Parathyroid adenoma (tissue), 2 donors: Measurements from ENCODE around the gene MYDGF.

ENCODE experiments used
- H2AFZ ChIP-seq: fragments of 300-600 bp; sonication (generic); one replicate; pipeline ENCODE4 v1.7.0; 2017; ENCODE audit warnings: antibody characterized with exemption, mild to moderate bottlenecking
- H3K27ac ChIP-seq: fragments of 300-600 bp; sonication (generic); one replicate; pipeline ENCODE4 v1.7.0; 2017
- H3K27me3 ChIP-seq: fragments of 300-600 bp; sonication (generic); one replicate; pipeline ENCODE4 v1.7.0; 2017; ENCODE audit warnings: low read length; ENCODE audit not compliant: control insufficient read depth, insufficient read depth
- H3K36me3 ChIP-seq: fragments of 300-600 bp; sonication (generic); one replicate; pipeline ENCODE4 v1.7.0; 2017; ENCODE audit warnings: low read length; ENCODE audit not compliant: control insufficient read depth, insufficient read depth
- H3K4me1 ChIP-seq: fragments of 300-600 bp; sonication (generic); one replicate; pipeline ENCODE4 v1.7.0; 2017; ENCODE audit warnings: control low read depth
- H3K4me2 ChIP-seq: fragments of 300-600 bp; sonication (generic); one replicate; pipeline ENCODE4 v1.7.0; 2017; ENCODE audit warnings: low read length
- H3K4me3 ChIP-seq: fragments of 300-600 bp; sonication (generic); one replicate; pipeline ENCODE4 v1.7.0; 2017; ENCODE audit warnings: low read depth, low read length
- H3K79me2 ChIP-seq: fragments of 300-600 bp; sonication (generic); one replicate; pipeline ENCODE4 v1.7.0; 2017; ENCODE audit warnings: control low read depth
- H3K9ac ChIP-seq: fragments of 300-600 bp; sonication (generic); one replicate; pipeline ENCODE4 v1.7.0; 2017; ENCODE audit warnings: mild to moderate bottlenecking
- H3K9me3 ChIP-seq: fragments of 300-600 bp; sonication (generic); one replicate; pipeline ENCODE4 v1.7.0; 2017; ENCODE audit warnings: low read length; ENCODE audit not compliant: control insufficient read depth
- TF ChIP-seq, protein P1 (sequence below): fragments of 300-600 bp; sonication (generic); IDR thresholded peaks from one replicate; pipeline ENCODE4 v1.7.0; 2017; ENCODE audit warnings: antibody characterized with exemption, mild to moderate bottlenecking
- donor health status: primary hyperparathyroidism.

The MYDGF gene

DNA sequence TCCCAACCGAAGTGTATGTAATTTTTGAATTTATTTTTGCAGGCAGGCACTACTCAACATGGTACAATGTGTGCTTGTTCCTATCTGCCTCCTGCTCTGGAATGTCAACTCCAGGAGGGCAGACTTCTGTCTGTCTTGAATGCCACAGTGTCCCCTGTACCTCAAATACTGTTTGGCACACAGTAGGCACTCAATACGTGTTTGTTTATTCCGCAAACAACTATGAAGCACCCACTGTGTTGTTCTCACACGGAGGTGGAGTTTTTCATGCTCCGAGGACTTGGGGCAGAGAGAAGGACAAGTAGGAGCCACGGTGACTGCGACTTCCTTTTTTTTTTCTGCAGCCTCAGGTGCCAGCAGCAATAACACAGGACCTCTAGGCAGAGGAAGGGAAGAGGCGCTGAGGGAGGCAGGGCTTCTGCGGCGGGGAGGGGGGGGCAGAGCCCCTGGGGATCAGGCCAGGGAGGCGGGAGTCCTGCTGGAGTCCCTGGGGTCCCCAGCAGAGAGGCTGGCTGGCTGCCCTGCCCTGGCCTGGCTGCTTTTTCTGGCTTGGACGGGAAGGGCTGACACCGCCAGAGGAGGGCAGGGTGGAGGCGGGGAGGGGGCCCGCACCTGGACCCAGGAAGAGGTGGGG lies 60.1 kb downstream of the MYDGF start:
- peaks cover 3% of the 10 kb centered on the region for H3K4me1 ChIP-seq
- H3K9me3 ChIP-seq: no peaks in the 10 kb centered on the region
- no peaks in the 10 kb centered on the region for H3K79me2 ChIP-seq
- no peak overlapping the region for H3K27ac ChIP-seq
- TF ChIP-seq, protein P1, sequence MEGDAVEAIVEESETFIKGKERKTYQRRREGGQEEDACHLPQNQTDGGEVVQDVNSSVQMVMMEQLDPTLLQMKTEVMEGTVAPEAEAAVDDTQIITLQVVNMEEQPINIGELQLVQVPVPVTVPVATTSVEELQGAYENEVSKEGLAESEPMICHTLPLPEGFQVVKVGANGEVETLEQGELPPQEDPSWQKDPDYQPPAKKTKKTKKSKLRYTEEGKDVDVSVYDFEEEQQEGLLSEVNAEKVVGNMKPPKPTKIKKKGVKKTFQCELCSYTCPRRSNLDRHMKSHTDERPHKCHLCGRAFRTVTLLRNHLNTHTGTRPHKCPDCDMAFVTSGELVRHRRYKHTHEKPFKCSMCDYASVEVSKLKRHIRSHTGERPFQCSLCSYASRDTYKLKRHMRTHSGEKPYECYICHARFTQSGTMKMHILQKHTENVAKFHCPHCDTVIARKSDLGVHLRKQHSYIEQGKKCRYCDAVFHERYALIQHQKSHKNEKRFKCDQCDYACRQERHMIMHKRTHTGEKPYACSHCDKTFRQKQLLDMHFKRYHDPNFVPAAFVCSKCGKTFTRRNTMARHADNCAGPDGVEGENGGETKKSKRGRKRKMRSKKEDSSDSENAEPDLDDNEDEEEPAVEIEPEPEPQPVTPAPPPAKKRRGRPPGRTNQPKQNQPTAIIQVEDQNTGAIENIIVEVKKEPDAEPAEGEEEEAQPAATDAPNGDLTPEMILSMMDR: no peak
- H3K27me3 ChIP-seq: no peaks in the 10 kb centered on the region
- H3K4me2 ChIP-seq: no peak overlapping the region
- no peaks in the 10 kb centered on the region for H3K36me3 ChIP-seq
- H3K4me3 ChIP-seq: no peak overlapping the region
- H3K9ac ChIP-seq: no peak overlapping the region
- no peak overlapping the region for H2AFZ ChIP-seq
